Measurements from ENCODE around the gene IL1RAPL1.

GRCh38 chrX:29138003-29138402 lies 550.8 kb downstream of the IL1RAPL1 start:
- no peak for TF ChIP-seq CTCF (IDR thresholded peaks at IDR 0.05)
- no peak for TF ChIP-seq POLR2A (IDR thresholded peaks at IDR 0.05)
